GM12892 (cell line): ENCODE data around the gene BTBD17.

Experiments used
- POLR2A ChIP-seq: IDR thresholded peaks from 2 replicates; pipeline ENCODE4 v1.6.1; 2011; ENCODE audit warnings: low read depth, low read length, control low read depth
- POLR2AphosphoS5 ChIP-seq: IDR thresholded peaks from 2 replicates; pipeline ENCODE4 v1.6.1; 2011; ENCODE audit warnings: low read depth, low read length, control low read depth
- TAF1 ChIP-seq: IDR thresholded peaks from 2 replicates; pipeline ENCODE4 v1.6.1; 2011; ENCODE audit warnings: low read depth, mild to moderate bottlenecking, control low read depth, low read length, borderline replicate concordance

DNA sequence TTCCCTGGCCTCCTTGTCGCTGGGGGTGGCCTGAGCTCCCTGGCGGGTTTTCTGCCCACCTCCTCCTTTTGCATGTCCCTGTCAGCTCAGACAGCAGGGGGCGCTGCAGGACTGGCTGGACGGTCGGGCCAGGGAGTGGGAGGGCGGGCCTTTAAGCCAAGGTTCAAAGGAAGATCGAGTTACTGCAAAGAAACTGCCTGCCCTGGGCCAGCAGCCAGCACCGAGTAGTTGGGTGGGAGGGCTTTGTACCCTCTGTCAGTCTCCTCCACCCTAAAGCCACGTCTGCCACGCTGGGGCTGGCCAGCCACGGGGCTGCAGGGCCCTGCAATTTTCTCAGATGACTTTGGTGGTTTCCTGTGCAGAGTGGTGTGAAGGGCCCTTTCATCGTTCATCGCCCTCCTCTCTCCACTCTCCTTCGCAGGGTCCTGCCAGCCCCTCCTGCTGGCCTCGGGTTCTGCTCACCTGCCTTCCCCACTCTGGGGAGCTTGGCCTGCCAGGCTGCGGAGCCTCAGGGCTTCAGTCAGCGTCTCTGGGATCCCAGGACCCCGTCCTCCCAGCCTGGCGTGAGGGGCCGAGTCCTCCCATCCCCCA, 17.9 kb upstream of the BTBD17 start:
- TF ChIP-seq POLR2AphosphoS5 = no peak
- no peak for TF ChIP-seq POLR2A
- TF ChIP-seq TAF1 = no peak
